GM18868 (cell line): ENCODE results near the gene MRPL27.
"Not testable (repeated sequence)": the region's sequence is repeated elsewhere in the genome, so short reads cannot be mapped to it uniquely, and the experiment has no call there.

Source experiments
- ATAC-seq: cut with Tn5 transposase; IDR thresholded peaks from one replicate; pipeline ENCODE4 v1.9.1; 2021; ENCODE audit warnings: mild to moderate bottlenecking, moderate library complexity; ENCODE audit not compliant: unreplicated experiment

Gene MRPL27

GRCh38 chr17:50347117-50347893 is 25.7 kb downstream of the MRPL27 start:
- no peak for ATAC-seq

GRCh38 chr17:50346313-50347116 is 26.5 kb downstream of the MRPL27 start:
- ATAC-seq = peak; percentile 57

- ATAC-seq = peak; percentile 74
Observed at GRCh38 chr17:50345432-50346312, 27.3 kb downstream of the MRPL27 start, which contains the start of gene XYLT2. XYLT2 (plus strand) TSS chr17:50346126; CDS start chr17:50346141, 15 bp downstream.

GRCh38 chr17:50344731-50345365 is 28.1 kb downstream of the MRPL27 start:
- ATAC-seq = no peak

GRCh38 chr17:50339381-50339780 is 33.6 kb downstream of the MRPL27 start:
- ATAC-seq = no peak

- no peak for ATAC-seq
Observed at GRCh38 chr17:50338645-50339044, 34.3 kb downstream of the MRPL27 start.

- ATAC-seq = no peak
Observed at GRCh38 chr17:50337956-50338355, 35.0 kb downstream of the MRPL27 start.

- ATAC-seq = not testable (repeated sequence)
Observed at GRCh38 chr17:50333291-50334057, 39.5 kb downstream of the MRPL27 start.

- no peak for ATAC-seq
Observed at GRCh38 chr17:50332196-50332595, 40.8 kb downstream of the MRPL27 start.

GRCh38 chr17:50331085-50331791 is 41.7 kb downstream of the MRPL27 start:
- ATAC-seq = no peak

GRCh38 chr17:50330151-50330775 is 42.7 kb downstream of the MRPL27 start:
- no peak for ATAC-seq

GRCh38 chr17:50329716-50330115 is 43.3 kb downstream of the MRPL27 start:
- no peak for ATAC-seq

GRCh38 chr17:50328363-50329325 is 44.3 kb downstream of the MRPL27 start:
- no peak for ATAC-seq

- no peak for ATAC-seq
Observed at GRCh38 chr17:50326831-50327364, 46.1 kb downstream of the MRPL27 start.

GRCh38 chr17:50325906-50326305 is 47.1 kb downstream of the MRPL27 start:
- no peak for ATAC-seq

- no peak for ATAC-seq
Observed at GRCh38 chr17:50323060-50323459, 49.9 kb downstream of the MRPL27 start.

GRCh38 chr17:50322271-50322670 is 50.7 kb downstream of the MRPL27 start:
- ATAC-seq = no peak
